Neural cell (in vitro differentiated cells): Measurements from ENCODE around the gene PLXNB1. TPM values are rescaled to one million over a fixed set of nuclear protein-coding genes. Genes with fewer than 3 reads are reported as not detected.

ENCODE experiments used
- H2AFZ ChIP-seq: fragments of 200-600, 300-800 bp; sonication (generic), shearing (Covaris generic); 2 replicates; pipeline ENCODE4 v1.6.0; 2014; ENCODE audit warnings: low read depth, mild to moderate bottlenecking, antibody characterized with exemption, low read length, moderate library complexity
- H3F3A ChIP-seq: fragments of 200-600 bp; shearing (Covaris generic); 2 replicates; pipeline ENCODE4 v1.6.1; 2016; ENCODE audit warnings: mild to moderate bottlenecking, moderate library complexity, mixed read lengths, antibody characterized with exemption, low read length; ENCODE audit not compliant: insufficient read depth, poor library complexity, severe bottlenecking
- H3K27ac ChIP-seq: fragments of 200-600, 300-800 bp; sonication (generic), shearing (Covaris generic); 2 replicates; pipeline ENCODE4 v1.5.1; 2014; ENCODE audit warnings: mild to moderate bottlenecking, low read length, moderate library complexity
- H3K27me3 ChIP-seq: fragments of 300-800, 200-600 bp; sonication (generic), shearing (Covaris generic); 2 replicates; pipeline ENCODE4 v1.6.0; 2014; ENCODE audit warnings: mild to moderate bottlenecking, low read depth, low read length, moderate library complexity; ENCODE audit not compliant: insufficient read depth
- H3K36me3 ChIP-seq: fragments of 300-800, 200-600 bp; sonication (generic), shearing (Covaris generic); 2 replicates; pipeline ENCODE4 v1.5.1; 2014; ENCODE audit warnings: mild to moderate bottlenecking, antibody characterized with exemption, low read length, moderate library complexity; ENCODE audit not compliant: insufficient read depth
- H3K4me2 ChIP-seq: fragments of 300-800, 200-600 bp; sonication (generic), shearing (Covaris generic); 2 replicates; pipeline ENCODE4 v1.6.0; 2014; ENCODE audit warnings: mild to moderate bottlenecking, low read length
- H3K4me3 ChIP-seq: fragments of 300-800, 200-600 bp; sonication (generic), shearing (Covaris generic); 2 replicates; pipeline ENCODE4 v1.5.1; 2014; ENCODE audit warnings: mild to moderate bottlenecking, low read length, moderate library complexity
- H3K79me2 ChIP-seq: fragments of 200-600 bp; shearing (Covaris generic); replicated peaks from 2 replicates; pipeline ENCODE4 v1.6.0; 2014; ENCODE audit warnings: mild to moderate bottlenecking, low read length, moderate library complexity; ENCODE audit not compliant: insufficient read depth
- H3K9ac ChIP-seq: fragments of 300-800, 200-600 bp; sonication (generic), shearing (Covaris generic); 2 replicates; pipeline ENCODE4 v1.6.1; 2016; ENCODE audit warnings: mild to moderate bottlenecking, low read length, mixed read lengths
- H3K9me2 ChIP-seq: fragments of 200-600 bp; shearing (Covaris generic); 2 replicates; pipeline ENCODE4 v1.6.1; 2016; ENCODE audit warnings: mild to moderate bottlenecking, low read length, mixed read lengths; ENCODE audit not compliant: insufficient read depth
- H3K9me3 ChIP-seq: fragments of 200-600, 300-800 bp; sonication (generic), shearing (Covaris generic); 2 replicates; pipeline ENCODE4 v1.6.1; 2016; ENCODE audit warnings: mild to moderate bottlenecking, mixed run types, low read length, moderate library complexity, mixed read lengths
- H4K20me1 ChIP-seq: fragments of 200-600 bp; shearing (Covaris generic); 2 replicates; pipeline ENCODE4 v1.6.1; 2016; ENCODE audit warnings: mild to moderate bottlenecking, mixed run types; ENCODE audit not compliant: insufficient read depth
- EP300 ChIP-seq: fragments of 450-650 bp; conservative IDR thresholded peaks from 2 replicates; pipeline ENCODE4 v1.6.1; 2014; ENCODE audit warnings: antibody characterized with exemption, mild to moderate bottlenecking, moderate library complexity; ENCODE audit not compliant: poor library complexity, severe bottlenecking
- EZH2 ChIP-seq: fragments of 200-600, 300-800 bp; shearing (Covaris generic), sonication (generic); IDR thresholded peaks from 2 replicates; pipeline ENCODE4 v1.6.1; 2014; ENCODE audit warnings: antibody characterized with exemption, low read length, borderline replicate concordance, mild to moderate bottlenecking; ENCODE audit not compliant: insufficient read depth, poor library complexity, severe bottlenecking
- MXI1 ChIP-seq: fragments of 450-650 bp; conservative IDR thresholded peaks from 2 replicates; pipeline ENCODE4 v1.6.1; 2014; ENCODE audit warnings: antibody characterized with exemption, mild to moderate bottlenecking; ENCODE audit not compliant: poor library complexity, severe bottlenecking
- POLR2AphosphoS5 ChIP-seq: IDR thresholded peaks from 2 replicates; pipeline ENCODE4 v1.6.1; 2012
- RAD21 ChIP-seq: fragments of 450-650 bp; conservative IDR thresholded peaks from 2 replicates; pipeline ENCODE4 v1.6.1; 2014; ENCODE audit warnings: antibody characterized with exemption, mild to moderate bottlenecking, moderate library complexity
- SMC3 ChIP-seq: fragments of 450-650 bp; conservative IDR thresholded peaks from 2 replicates; pipeline ENCODE4 v1.6.1; 2014; ENCODE audit warnings: antibody characterized with exemption, mild to moderate bottlenecking, moderate library complexity; ENCODE audit not compliant: poor library complexity
- TAF1 ChIP-seq: IDR thresholded peaks from 2 replicates; pipeline ENCODE4 v1.6.1; 2012; ENCODE audit warnings: low read depth
- polyA plus RNA-seq: library from polyadenylated mRNA; depleted of rRNA; stranded (reverse); fragments of >200 nt; gene quantifications from 2 replicates; pipeline ENCODE4 v1.2.3, GENCODE V29; 2014
- TF ChIP-seq, protein P1 (sequence below): IDR thresholded peaks from 2 replicates; pipeline ENCODE4 v1.6.1; 2012; ENCODE audit warnings: borderline replicate concordance
- TF ChIP-seq, protein P2 (sequence below): fragments of 450-650 bp; IDR thresholded peaks from 2 replicates; pipeline ENCODE4 v1.5.1; 2014; ENCODE audit warnings: antibody characterized with exemption, mild to moderate bottlenecking, moderate library complexity; ENCODE audit not compliant: poor library complexity, severe bottlenecking

PLXNB1 gene
- polyA plus RNA-seq, 1 donor from 2014 or later = 134 TPM

DNA sequence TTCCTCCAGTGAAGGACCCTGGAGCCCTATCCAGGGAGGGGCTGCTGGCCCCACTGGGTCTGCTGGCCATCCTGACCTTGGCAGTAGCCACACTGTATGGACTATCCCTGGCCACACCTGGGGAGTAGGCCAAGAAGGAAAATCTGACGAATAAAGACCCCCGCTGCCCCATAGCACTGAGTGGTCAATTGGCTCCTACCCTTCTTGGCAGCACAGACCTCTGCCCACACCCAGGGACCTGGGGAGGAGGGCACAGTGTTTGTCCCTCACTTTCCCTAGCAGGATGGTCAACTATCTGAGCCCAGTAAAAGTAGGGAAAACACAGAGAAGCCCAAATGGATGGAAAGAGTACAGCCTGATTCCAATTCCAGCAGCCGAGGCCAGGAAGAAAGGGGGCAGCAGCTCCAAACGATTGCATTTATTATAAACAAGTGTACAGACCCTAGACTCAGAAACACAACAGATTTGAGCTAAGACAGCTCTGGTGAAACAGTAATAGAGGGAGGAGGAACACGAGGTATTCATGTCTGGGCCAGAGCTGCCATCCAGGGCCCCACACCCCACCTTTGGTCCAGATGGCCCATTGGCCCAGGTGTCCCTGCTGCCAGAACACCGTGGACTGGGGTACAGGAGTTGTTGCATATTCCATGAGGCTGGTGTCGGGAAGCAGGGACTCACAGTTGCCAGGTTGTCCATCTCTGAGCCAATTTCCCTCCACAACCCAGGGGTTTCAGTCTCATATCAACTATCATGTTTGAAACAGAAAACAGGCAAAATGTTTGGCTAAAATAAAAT lies 37.8 kb upstream of the PLXNB1 start:
- Histone ChIP-seq H3K27ac (no peak overlapping the region), H3K36me3 (no peaks in the 10 kb centered on the region), H3K9me2 (no peaks in the 10 kb centered on the region), H3K79me2 (peaks cover 13% of the 10 kb centered on the region), H3K9me3 (no peaks in the 10 kb centered on the region), H3F3A (no peaks in the 10 kb centered on the region), H3K4me2 (no peak overlapping the region), H3K4me3 (no peak overlapping the region), H3K9ac (no peak overlapping the region), H2AFZ (no peak overlapping the region), H3K27me3 (no peaks in the 10 kb centered on the region), H4K20me1 (no peaks in the 10 kb centered on the region)
- TF ChIP-seq POLR2AphosphoS5 (no peak), EZH2 (no peak), SMC3 (no peak), RAD21 (no peak), MXI1 (no peak), TAF1 (no peak), EP300 (no peak)
- TF ChIP-seq, protein P1, sequence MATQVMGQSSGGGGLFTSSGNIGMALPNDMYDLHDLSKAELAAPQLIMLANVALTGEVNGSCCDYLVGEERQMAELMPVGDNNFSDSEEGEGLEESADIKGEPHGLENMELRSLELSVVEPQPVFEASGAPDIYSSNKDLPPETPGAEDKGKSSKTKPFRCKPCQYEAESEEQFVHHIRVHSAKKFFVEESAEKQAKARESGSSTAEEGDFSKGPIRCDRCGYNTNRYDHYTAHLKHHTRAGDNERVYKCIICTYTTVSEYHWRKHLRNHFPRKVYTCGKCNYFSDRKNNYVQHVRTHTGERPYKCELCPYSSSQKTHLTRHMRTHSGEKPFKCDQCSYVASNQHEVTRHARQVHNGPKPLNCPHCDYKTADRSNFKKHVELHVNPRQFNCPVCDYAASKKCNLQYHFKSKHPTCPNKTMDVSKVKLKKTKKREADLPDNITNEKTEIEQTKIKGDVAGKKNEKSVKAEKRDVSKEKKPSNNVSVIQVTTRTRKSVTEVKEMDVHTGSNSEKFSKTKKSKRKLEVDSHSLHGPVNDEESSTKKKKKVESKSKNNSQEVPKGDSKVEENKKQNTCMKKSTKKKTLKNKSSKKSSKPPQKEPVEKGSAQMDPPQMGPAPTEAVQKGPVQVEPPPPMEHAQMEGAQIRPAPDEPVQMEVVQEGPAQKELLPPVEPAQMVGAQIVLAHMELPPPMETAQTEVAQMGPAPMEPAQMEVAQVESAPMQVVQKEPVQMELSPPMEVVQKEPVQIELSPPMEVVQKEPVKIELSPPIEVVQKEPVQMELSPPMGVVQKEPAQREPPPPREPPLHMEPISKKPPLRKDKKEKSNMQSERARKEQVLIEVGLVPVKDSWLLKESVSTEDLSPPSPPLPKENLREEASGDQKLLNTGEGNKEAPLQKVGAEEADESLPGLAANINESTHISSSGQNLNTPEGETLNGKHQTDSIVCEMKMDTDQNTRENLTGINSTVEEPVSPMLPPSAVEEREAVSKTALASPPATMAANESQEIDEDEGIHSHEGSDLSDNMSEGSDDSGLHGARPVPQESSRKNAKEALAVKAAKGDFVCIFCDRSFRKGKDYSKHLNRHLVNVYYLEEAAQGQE = no peak
- TF ChIP-seq, protein P2, sequence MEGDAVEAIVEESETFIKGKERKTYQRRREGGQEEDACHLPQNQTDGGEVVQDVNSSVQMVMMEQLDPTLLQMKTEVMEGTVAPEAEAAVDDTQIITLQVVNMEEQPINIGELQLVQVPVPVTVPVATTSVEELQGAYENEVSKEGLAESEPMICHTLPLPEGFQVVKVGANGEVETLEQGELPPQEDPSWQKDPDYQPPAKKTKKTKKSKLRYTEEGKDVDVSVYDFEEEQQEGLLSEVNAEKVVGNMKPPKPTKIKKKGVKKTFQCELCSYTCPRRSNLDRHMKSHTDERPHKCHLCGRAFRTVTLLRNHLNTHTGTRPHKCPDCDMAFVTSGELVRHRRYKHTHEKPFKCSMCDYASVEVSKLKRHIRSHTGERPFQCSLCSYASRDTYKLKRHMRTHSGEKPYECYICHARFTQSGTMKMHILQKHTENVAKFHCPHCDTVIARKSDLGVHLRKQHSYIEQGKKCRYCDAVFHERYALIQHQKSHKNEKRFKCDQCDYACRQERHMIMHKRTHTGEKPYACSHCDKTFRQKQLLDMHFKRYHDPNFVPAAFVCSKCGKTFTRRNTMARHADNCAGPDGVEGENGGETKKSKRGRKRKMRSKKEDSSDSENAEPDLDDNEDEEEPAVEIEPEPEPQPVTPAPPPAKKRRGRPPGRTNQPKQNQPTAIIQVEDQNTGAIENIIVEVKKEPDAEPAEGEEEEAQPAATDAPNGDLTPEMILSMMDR = no peak

DNA sequence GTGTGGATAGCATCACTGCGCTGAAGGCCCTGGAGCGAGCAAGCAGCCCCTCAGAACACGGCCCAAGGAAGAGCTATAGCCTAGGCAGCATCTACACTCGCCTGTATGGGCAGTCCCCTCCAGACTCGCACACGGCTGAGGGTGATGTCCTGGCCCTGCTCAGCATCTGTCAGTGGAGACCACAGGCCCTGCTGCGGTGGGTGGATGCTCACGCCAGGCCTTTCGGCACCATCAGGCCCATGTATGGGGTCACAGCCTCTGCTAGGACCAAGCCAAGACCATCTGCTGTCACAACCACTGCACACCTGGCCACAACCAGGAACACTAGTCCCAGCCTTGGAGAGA lies 37.2 kb upstream of the PLXNB1 start:
- no peaks in the 10 kb centered on the region for H3K27me3 ChIP-seq
- H3K9me2 ChIP-seq = no peaks in the 10 kb centered on the region
- H3F3A ChIP-seq = no peaks in the 10 kb centered on the region
- no peak overlapping the region for H2AFZ ChIP-seq
- peaks cover 7% of the 10 kb centered on the region for H3K79me2 ChIP-seq
- H4K20me1 ChIP-seq = no peaks in the 10 kb centered on the region
- H3K9ac ChIP-seq = no peak overlapping the region
- H3K4me3 ChIP-seq = no peak overlapping the region
- TF ChIP-seq SMC3 (no peak), POLR2AphosphoS5 (no peak), MXI1 (no peak), TAF1 (no peak), EP300 (no peak), EZH2 (no peak), RAD21 (no peak)
- TF ChIP-seq, protein P1 = no peak
- TF ChIP-seq, protein P2 = no peak
- H3K27ac ChIP-seq = no peak overlapping the region
- no peaks in the 10 kb centered on the region for H3K36me3 ChIP-seq
- no peaks in the 10 kb centered on the region for H3K9me3 ChIP-seq
- no peak overlapping the region for H3K4me2 ChIP-seq
